Measurements from ENCODE around the gene TRIP6.
"Not testable (repeated sequence)": the region's sequence is repeated elsewhere in the genome, so short reads cannot be mapped to it uniquely, and the experiment has no call there.

TRIP6 gene

DNA sequence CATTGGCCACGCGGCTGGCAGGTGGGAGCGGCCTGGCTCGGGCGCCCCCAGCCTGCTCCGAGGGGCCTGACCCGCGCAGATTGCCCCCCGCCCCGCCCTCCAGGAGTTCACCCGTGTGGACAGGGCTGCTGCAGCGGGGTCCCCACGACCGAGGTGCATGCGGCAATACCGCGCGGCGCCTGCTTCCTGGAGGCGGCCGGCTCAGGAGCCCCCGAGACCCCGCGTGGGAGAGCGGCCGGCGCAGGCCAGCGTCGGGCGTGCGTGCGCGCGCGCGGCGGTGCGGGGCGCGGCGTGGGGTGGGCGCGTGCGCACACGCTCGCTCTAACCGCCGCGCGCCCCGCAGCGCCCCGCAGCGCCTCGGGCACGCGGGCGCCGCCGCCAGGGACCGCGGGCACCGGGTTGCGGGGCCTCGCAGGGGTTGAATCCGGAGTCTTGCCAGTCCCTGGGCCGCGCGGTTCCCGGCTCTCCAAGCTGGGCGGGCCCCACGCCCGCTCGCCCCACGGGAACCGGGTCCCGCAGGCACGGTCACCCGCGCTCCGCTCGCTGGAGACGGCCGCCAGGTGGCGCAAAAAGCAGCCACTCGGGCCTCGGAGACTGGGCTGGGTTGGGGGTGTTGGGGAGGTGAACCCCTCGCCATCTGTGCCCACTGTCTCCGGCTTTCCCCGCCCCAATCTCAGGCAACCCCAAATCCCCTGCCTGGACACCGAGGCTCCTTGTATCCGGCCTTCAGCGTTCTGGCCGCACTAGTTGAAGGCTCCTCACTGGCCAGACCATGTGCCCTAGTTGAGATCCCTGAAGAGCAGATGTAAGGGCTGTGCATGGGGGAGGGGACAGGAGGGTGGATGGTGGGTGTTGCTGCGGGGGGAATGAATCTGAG, 29.8 kb downstream of the TRIP6 start:
- no peaks in the 10 kb centered on the region for H3K9me3 ChIP-seq (ENCODE audit: control insufficient read depth, insufficient read depth, low read length)
- peaks cover 14% of the 10 kb centered on the region for H3K27me3 ChIP-seq (ENCODE audit: control insufficient read depth, insufficient read depth, low read length)
- H3K4me3 ChIP-seq (ENCODE audit: low read depth, low read length): peak overlapping the region; percentile 69
- no peak overlapping the region for H3K9ac ChIP-seq (ENCODE audit: low read depth, low read length)
- peaks cover 6% of the 10 kb centered on the region for H3K4me1 ChIP-seq (ENCODE audit: control insufficient read depth, insufficient read depth, low read length)
- H3K36me3 ChIP-seq (ENCODE audit: control insufficient read depth, insufficient read depth, low read length): peaks cover 4% of the 10 kb centered on the region

DNA sequence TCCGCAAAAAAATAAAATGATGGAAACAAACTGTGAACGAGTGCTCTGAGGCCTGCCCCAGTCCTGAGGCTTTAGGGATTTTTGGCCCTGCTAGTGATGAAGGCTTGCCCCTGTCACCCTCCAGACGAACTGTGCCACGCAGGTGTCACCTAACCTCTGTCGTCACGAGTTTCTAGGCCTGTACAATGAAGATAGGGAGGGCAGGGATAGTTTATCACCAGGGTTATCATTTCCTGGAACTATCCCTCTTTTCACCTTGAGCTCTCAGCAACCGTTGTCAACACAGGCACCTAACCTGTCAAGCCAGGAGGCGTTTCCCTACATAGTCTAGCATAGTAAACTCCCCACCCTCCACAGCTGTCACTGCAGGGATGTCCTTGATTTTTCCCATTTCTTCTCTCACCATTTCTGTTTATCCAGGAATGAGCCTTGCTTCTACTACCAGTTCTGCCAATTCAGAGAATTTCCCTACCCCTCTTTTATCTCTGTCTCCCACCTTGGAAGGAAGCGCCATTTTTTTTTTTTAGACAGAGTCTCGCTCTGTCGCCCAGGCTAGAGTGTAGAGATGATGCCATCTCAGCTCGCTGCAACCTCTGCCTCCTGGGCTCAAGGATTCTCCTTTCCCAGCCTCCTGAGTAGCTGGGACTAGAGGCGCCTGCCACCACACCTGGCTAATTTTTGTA, 30.7 kb downstream of the TRIP6 start:
- peaks cover 14% of the 10 kb centered on the region for H3K27me3 ChIP-seq (ENCODE audit: control insufficient read depth, insufficient read depth, low read length)
- no peaks in the 10 kb centered on the region for H3K9me3 ChIP-seq (ENCODE audit: control insufficient read depth, insufficient read depth, low read length)
- H3K4me1 ChIP-seq (ENCODE audit: control insufficient read depth, insufficient read depth, low read length): peaks cover 6% of the 10 kb centered on the region
- no peaks in the 10 kb centered on the region for H3K36me3 ChIP-seq (ENCODE audit: control insufficient read depth, insufficient read depth, low read length)
- no peak overlapping the region for H3K4me3 ChIP-seq (ENCODE audit: low read depth, low read length)
- H3K9ac ChIP-seq (ENCODE audit: low read depth, low read length): no peak overlapping the region

DNA sequence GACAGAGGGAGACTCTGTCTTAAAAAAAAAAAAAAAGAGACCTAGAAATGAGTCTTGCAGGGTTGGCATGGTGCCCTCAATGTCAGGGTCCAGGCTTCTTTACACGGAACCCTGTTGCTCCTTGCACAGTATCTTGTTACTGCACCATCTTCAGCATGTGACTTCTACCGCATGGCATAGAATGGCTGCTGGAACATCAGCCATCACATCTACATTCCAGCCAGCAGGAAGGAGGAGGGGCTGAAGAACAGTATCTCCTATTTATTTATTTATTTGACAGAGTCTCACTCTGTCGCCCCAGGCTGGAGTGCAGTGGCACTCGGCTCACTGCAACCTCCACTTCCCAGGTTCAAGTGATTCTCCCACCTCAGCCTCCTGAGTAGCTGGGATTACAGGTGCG, 32.2 kb downstream of the TRIP6 start:
- Histone ChIP-seq H3K27me3 (ENCODE audit: control insufficient read depth, insufficient read depth, low read length) (peaks cover 10% of the 10 kb centered on the region), H3K4me1 (ENCODE audit: control insufficient read depth, insufficient read depth, low read length) (peaks cover 4% of the 10 kb centered on the region), H3K9me3 (ENCODE audit: control insufficient read depth, insufficient read depth, low read length) (no peaks in the 10 kb centered on the region), H3K4me3 (ENCODE audit: low read depth, low read length) (no peak overlapping the region), H3K36me3 (ENCODE audit: control insufficient read depth, insufficient read depth, low read length) (no peaks in the 10 kb centered on the region), H3K9ac (ENCODE audit: low read depth, low read length) (no peak overlapping the region)

DNA sequence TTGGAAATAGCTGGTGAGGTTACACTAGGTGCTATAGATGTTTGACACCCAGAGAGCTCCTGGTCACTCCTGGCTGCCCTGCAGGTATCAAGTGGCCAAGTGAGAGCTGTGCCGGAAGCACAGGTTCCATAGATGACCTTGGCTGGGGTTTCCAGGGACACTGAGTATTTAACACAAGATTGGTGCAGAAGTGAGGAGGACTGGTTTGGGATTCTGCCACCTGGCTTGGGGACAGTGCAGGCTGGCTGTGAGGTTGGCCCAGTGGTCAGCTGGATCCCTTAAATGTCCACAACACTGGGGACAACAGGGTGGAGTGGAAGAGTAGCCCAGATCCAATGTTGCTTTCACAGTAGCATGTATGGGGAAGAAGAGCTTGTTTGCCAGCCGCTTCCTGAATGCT, 33.8 kb downstream of the TRIP6 start:
- Histone ChIP-seq H3K36me3 (ENCODE audit: control insufficient read depth, insufficient read depth, low read length) (no peaks in the 10 kb centered on the region), H3K27me3 (ENCODE audit: control insufficient read depth, insufficient read depth, low read length) (peaks cover 9% of the 10 kb centered on the region), H3K9ac (ENCODE audit: low read depth, low read length) (no peak overlapping the region), H3K4me1 (ENCODE audit: control insufficient read depth, insufficient read depth, low read length) (peaks cover 4% of the 10 kb centered on the region), H3K4me3 (ENCODE audit: low read depth, low read length) (no peak overlapping the region), H3K9me3 (ENCODE audit: control insufficient read depth, insufficient read depth, low read length) (no peaks in the 10 kb centered on the region)

DNA sequence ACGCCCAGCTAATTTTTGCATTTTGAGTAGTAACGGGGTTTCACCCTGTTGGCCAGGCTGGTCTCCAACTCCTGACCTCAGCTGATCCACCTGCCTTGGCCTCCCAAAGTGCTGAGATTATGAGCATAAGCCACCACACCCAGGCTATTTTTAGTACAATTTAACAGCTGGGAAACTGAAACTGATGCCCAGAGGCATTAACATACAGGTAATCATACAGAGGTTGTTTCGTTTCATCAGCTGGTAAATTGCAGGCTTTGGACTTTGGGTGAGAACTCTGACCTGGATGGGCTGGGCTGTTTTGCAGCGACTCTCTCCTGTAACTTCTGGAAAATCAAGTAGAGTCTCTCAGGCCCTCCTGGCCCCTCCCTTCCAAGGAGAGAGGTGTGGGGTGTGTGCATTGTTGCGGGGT, 34.7 kb downstream of the TRIP6 start:
- Histone ChIP-seq H3K27me3 (ENCODE audit: control insufficient read depth, insufficient read depth, low read length) (peaks cover 3% of the 10 kb centered on the region), H3K36me3 (ENCODE audit: control insufficient read depth, insufficient read depth, low read length) (no peaks in the 10 kb centered on the region), H3K4me1 (ENCODE audit: control insufficient read depth, insufficient read depth, low read length) (no peaks in the 10 kb centered on the region), H3K4me3 (ENCODE audit: low read depth, low read length) (no peak overlapping the region), H3K9ac (ENCODE audit: low read depth, low read length) (no peak overlapping the region), H3K9me3 (ENCODE audit: control insufficient read depth, insufficient read depth, low read length) (no peaks in the 10 kb centered on the region)

DNA sequence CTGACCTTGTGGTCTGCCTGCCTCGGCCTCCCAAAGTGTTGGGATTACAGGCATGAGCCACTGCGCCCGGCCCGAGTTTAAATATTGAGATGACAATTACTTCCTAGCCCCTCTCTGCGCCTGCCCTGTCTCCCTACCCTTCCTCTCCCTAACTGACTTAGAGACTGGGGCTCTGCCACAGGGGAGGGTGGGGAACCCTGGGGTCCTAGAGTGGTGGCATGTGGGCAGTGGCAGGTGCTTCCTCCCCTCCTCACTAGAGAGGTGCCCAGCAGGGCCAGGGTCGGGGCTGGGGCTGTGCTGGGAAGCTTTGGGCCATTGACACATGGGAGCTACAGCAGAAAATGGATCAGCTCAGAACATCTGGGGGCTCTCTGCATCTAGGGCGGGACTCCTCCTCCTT, 35.5 kb downstream of the TRIP6 start:
- Histone ChIP-seq H3K27me3 (ENCODE audit: control insufficient read depth, insufficient read depth, low read length) (peaks cover 3% of the 10 kb centered on the region), H3K9me3 (ENCODE audit: control insufficient read depth, insufficient read depth, low read length) (no peaks in the 10 kb centered on the region), H3K4me1 (ENCODE audit: control insufficient read depth, insufficient read depth, low read length) (no peaks in the 10 kb centered on the region), H3K4me3 (ENCODE audit: low read depth, low read length) (no peak overlapping the region), H3K36me3 (ENCODE audit: control insufficient read depth, insufficient read depth, low read length) (no peaks in the 10 kb centered on the region), H3K9ac (ENCODE audit: low read depth, low read length) (no peak overlapping the region)

DNA sequence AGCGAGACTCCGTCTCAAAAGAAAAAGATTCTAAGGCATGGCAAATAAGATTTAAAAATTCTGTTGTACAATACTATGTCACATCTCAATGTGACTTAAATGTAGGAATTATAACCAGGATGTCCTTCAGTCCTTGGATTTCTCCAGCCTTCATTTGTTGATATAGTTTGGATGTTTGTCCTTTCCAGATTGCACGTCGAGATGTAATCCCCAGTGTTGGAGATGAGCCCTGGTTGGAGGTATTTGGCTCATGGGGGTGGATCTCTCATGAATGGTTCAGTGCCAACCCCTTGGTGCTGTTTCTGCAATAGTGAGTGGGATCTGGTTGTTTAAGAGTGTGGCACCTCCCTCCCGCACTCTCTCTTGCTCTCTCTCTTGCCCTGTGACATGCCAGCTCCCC, 41.3 kb downstream of the TRIP6 start:
- H3K4me1 ChIP-seq (ENCODE audit: control insufficient read depth, insufficient read depth, low read length): no peaks in the 10 kb centered on the region
- no peaks in the 10 kb centered on the region for H3K27me3 ChIP-seq (ENCODE audit: control insufficient read depth, insufficient read depth, low read length)
- H3K9ac ChIP-seq (ENCODE audit: low read depth, low read length): no peak overlapping the region
- no peak overlapping the region for H3K4me3 ChIP-seq (ENCODE audit: low read depth, low read length)
- no peaks in the 10 kb centered on the region for H3K36me3 ChIP-seq (ENCODE audit: control insufficient read depth, insufficient read depth, low read length)
- H3K9me3 ChIP-seq (ENCODE audit: control insufficient read depth, insufficient read depth, low read length): no peaks in the 10 kb centered on the region

DNA sequence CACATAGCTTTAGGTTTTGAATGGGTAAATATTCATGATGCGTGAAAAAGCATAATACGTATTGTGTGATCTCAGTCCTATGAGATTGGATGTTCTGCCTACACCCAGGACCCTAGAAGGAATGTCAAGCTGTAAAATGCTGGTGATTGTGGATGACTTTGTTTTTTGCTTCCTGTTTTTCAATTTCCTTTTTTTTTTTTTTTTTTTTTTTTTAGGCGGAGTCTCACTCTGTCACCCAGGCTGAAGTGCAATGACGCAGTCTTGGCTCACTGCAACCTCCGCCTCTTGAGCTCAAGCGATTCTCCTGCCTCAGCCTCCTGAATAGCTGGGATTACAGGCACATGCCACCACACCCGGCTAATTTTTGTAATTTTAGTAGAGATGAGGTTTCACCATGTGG, 43.3 kb downstream of the TRIP6 start:
- not testable (repeated sequence) for H3K4me3 ChIP-seq (ENCODE audit: low read depth, low read length); H3K36me3 ChIP-seq (ENCODE audit: control insufficient read depth, insufficient read depth, low read length); H3K9me3 ChIP-seq (ENCODE audit: control insufficient read depth, insufficient read depth, low read length); H3K9ac ChIP-seq (ENCODE audit: low read depth, low read length); H3K27me3 ChIP-seq (ENCODE audit: control insufficient read depth, insufficient read depth, low read length); H3K4me1 ChIP-seq (ENCODE audit: control insufficient read depth, insufficient read depth, low read length)

DNA sequence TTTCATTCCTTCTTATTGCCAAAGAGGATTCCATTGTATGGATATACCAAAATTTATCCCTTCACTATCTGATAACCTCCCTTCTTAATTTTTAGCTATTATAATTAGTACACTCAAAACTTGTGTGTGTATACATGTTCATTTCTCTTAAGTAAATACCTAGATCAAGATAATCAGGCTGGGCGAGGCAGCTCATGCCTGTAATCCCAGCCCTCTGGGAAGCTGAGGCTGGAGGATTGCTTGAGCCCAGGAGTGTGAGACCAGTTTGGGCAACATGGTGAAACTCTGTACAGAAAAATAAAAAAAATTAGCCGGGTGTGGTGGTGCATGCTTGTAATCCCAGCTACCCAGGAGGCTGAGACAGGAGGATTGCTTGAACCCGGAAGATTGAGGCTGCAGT, 44.3 kb downstream of the TRIP6 start:
- no peak overlapping the region for H3K9ac ChIP-seq (ENCODE audit: low read depth, low read length)
- H3K4me1 ChIP-seq (ENCODE audit: control insufficient read depth, insufficient read depth, low read length): no peaks in the 10 kb centered on the region
- H3K4me3 ChIP-seq (ENCODE audit: low read depth, low read length): no peak overlapping the region
- H3K36me3 ChIP-seq (ENCODE audit: control insufficient read depth, insufficient read depth, low read length): no peaks in the 10 kb centered on the region
- H3K27me3 ChIP-seq (ENCODE audit: control insufficient read depth, insufficient read depth, low read length): no peaks in the 10 kb centered on the region
- H3K9me3 ChIP-seq (ENCODE audit: control insufficient read depth, insufficient read depth, low read length): no peaks in the 10 kb centered on the region

DNA sequence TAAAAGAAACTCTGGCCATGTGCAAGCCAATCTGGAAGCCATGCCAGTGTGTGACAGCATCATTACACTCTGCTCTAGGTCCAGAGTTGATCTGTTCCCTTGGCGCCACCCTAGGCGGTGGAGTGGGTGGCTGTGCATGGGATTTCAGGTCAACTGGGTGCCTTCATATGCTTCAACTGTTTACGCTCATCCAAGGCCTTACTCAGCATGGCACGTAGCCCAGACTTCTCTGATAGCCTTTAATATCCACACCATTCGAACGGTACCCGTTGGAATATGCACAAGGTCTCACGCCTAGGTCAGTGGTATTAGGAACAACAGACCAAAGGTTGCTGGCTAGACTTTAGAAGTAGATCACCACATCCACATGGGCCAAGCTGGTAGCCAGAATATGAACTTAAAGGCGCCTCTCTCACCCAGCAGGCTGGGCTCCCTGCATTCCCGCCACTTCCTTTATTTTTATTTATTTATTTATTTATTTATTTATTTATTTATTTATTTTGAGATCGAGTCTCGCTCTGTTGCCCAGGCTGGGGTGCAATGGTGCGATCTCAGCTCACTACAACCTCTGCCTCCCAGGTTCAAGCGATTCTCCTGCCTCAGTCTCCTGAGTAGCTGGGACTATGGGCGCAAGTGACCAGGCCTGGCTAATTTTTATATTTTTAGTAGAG, 47.2 kb downstream of the TRIP6 start:
- Histone ChIP-seq H3K4me1 (ENCODE audit: control insufficient read depth, insufficient read depth, low read length) (peaks cover 2% of the 10 kb centered on the region), H3K9me3 (ENCODE audit: control insufficient read depth, insufficient read depth, low read length) (no peaks in the 10 kb centered on the region), H3K4me3 (ENCODE audit: low read depth, low read length) (no peak overlapping the region), H3K36me3 (ENCODE audit: control insufficient read depth, insufficient read depth, low read length) (no peaks in the 10 kb centered on the region), H3K9ac (ENCODE audit: low read depth, low read length) (no peak overlapping the region), H3K27me3 (ENCODE audit: control insufficient read depth, insufficient read depth, low read length) (no peaks in the 10 kb centered on the region)

DNA sequence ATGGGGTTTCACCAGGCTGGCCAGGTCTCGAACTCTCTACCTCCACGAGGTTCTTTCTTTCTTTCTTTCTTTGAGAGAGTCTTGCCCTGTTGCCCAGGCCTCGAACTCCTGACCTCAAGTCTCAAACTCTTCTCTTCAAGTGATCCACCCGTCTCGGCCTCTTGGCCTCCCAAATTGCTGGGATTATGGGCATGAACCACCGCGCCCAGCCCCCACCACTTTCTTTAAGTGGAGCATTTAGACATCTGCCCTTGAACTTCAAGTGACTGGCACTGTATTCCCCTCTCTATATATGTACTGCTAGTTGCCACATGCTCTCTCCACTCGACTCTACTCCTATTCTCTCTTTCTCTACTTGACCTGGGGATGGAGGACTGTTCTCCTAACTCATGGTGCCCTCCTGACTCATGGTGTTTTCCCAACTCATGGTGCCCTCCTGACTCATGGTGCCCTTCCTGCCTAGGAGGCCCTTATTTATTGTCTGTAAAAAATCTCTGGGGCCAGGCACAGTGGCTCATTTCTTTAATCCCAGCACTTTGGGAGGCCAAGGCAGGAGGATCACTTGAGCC, 47.8 kb downstream of the TRIP6 start:
- Histone ChIP-seq H3K36me3 (ENCODE audit: control insufficient read depth, insufficient read depth, low read length) (no peaks in the 10 kb centered on the region), H3K9me3 (ENCODE audit: control insufficient read depth, insufficient read depth, low read length) (no peaks in the 10 kb centered on the region), H3K9ac (ENCODE audit: low read depth, low read length) (no peak overlapping the region), H3K27me3 (ENCODE audit: control insufficient read depth, insufficient read depth, low read length) (no peaks in the 10 kb centered on the region), H3K4me1 (ENCODE audit: control insufficient read depth, insufficient read depth, low read length) (peaks cover 2% of the 10 kb centered on the region), H3K4me3 (ENCODE audit: low read depth, low read length) (no peak overlapping the region)

Data from iPS-15b (cell line).